BLaER1 treated with 17β-estradiol and CSF1 and Interleukin-3, amounts not matched to agents 10 nM and 100 nM (cell line): ENCODE data around the gene PAIP2.

Source experiments
- H3K27ac ChIP-seq, 11 experiments: shearing (Covaris generic); formaldehyde crosslinking; 2 replicates each; pipeline ENCODE4 v1.8.1; 2022
- H3K27me3 ChIP-seq, 11 experiments: shearing (Covaris generic); formaldehyde crosslinking; 2 replicates each; pipeline ENCODE4 v1.8.1; 2022
- H3K36me3 ChIP-seq, 11 experiments: shearing (Covaris generic); formaldehyde crosslinking; 2 replicates each; pipeline ENCODE4 v1.8.1; 2022
- H3K4me1 ChIP-seq, 10 experiments: shearing (Covaris generic); formaldehyde crosslinking; 2 replicates each; pipeline ENCODE4 v1.8.1; 2022
- H3K4me2 ChIP-seq, 11 experiments: shearing (Covaris generic); formaldehyde crosslinking; 2 replicates each; pipeline ENCODE4 v1.8.1; 2022
- H3K4me3 ChIP-seq, 10 experiments: shearing (Covaris generic); formaldehyde crosslinking; 2 replicates each; pipeline ENCODE4 v1.8.1; 2022
- H3K9ac ChIP-seq, 11 experiments: shearing (Covaris generic); formaldehyde crosslinking; 2 replicates each; pipeline ENCODE4 v1.8.1; 2022
- H3K9me3 ChIP-seq, 11 experiments: shearing (Covaris generic); formaldehyde crosslinking; replicated peaks in 1 of 11; 2 replicates each; pipeline ENCODE4 v1.8.1; 2022
- H4K20me1 ChIP-seq, 11 experiments: shearing (Covaris generic); formaldehyde crosslinking; 2 replicates each; pipeline ENCODE4 v1.8.1; 2022
- Cebpa-rat ChIP-seq, 11 experiments: shearing (Covaris generic); IDR thresholded peaks; 2 replicates each; pipeline ENCODE4 v1.8.1; 2022

Gene PAIP2

DNA sequence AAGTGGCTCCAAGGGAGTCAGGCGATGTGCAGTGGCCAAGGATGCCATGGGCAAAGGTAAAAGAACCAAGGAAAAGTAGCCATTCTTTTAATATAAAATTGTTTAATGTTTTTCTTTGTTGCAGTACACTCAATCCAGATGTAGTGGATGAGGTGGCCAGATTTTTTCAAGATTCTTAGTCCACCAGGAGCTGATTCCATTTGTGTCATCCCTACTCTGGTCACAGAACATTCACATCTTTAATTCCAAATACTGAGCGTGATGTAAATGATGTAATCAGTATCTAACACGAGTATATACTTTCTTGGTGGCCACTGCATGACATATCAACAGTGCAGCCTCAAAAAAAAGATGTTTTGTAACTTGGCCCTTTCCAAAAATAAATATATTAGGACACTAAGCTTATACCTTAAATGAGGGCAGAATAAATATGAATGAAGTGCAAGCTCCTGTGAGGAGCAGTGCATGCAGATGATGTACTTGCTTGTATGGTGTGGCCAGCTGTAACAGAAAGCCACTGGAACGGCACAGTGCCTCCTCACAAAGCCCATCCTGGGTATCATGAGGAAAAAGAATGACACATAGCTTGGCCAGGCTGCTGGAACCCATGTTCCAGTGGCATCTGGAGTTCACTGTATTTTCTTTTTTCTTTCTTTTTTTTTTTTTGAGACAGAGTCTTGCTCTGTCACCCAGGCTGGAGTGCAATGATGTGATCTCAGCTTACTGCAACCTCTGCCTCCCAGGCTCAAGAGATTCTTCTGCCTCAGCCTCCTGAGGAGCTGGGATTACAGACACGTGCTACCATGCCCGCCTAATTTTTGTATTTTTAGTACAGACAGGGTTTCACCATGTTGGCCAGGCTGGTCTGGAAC lies 68.7 kb downstream of the PAIP2 start:
- no peaks in the 10 kb centered on the region for H4K20me1 ChIP-seq
- H3K4me1 ChIP-seq: peaks cover 15 to 74% (median 33%) of the 10 kb centered on the region in 10 experiments
- H3K4me3 ChIP-seq: no peak overlapping the region
- no peak for TF ChIP-seq Cebpa-rat (IDR thresholded peaks at IDR 0.05)
- peaks cover 0 to 19% (median 7%) of the 10 kb centered on the region in 11 experiments; a peak in 6 of 22 replicates for H3K36me3 ChIP-seq
- H3K9me3 ChIP-seq: no peaks in the 10 kb centered on the region
- H3K4me2 ChIP-seq: no peak overlapping the region
- no peak overlapping the region for H3K27ac ChIP-seq
- no peak overlapping the region for H3K9ac ChIP-seq
- H3K27me3 ChIP-seq: no peaks in the 10 kb centered on the region

GRCh38 chr5:139410993-139411828 lies 69.6 kb downstream of the PAIP2 start:
- Histone ChIP-seq H3K4me3 (no peak overlapping the region), H3K4me2 (no peak overlapping the region), H3K27me3 (no peaks in the 10 kb centered on the region), H3K27ac (no peak overlapping the region), H3K9me3 (no peaks in the 10 kb centered on the region), H3K36me3 (peaks cover 0 to 19% (median 7%) of the 10 kb centered on the region in 11 experiments; a peak in 6 of 22 replicates), H3K4me1 (peaks cover 23 to 74% (median 42%) of the 10 kb centered on the region in 10 experiments), H4K20me1 (no peaks in the 10 kb centered on the region), H3K9ac (no peak overlapping the region)
- TF ChIP-seq Cebpa-rat (IDR thresholded peaks at IDR 0.05): no peak

GRCh38 chr5:139413153-139413552 lies 71.5 kb downstream of the PAIP2 start:
- Histone ChIP-seq H3K4me1 (peaks cover 37 to 75% (median 51%) of the 10 kb centered on the region in 10 experiments), H3K9ac (no peak overlapping the region), H3K4me3 (no peak overlapping the region), H3K27me3 (no peaks in the 10 kb centered on the region), H3K36me3 (peaks cover 0 to 22% (median 8%) of the 10 kb centered on the region in 11 experiments; a peak in 11 of 22 replicates), H3K9me3 (no peaks in the 10 kb centered on the region; a peak in 1 of 22 replicates), H3K27ac (no peak overlapping the region), H4K20me1 (no peaks in the 10 kb centered on the region), H3K4me2 (no peak overlapping the region; a peak in 1 of 22 replicates)
- no peak for TF ChIP-seq Cebpa-rat (IDR thresholded peaks at IDR 0.05)

DNA sequence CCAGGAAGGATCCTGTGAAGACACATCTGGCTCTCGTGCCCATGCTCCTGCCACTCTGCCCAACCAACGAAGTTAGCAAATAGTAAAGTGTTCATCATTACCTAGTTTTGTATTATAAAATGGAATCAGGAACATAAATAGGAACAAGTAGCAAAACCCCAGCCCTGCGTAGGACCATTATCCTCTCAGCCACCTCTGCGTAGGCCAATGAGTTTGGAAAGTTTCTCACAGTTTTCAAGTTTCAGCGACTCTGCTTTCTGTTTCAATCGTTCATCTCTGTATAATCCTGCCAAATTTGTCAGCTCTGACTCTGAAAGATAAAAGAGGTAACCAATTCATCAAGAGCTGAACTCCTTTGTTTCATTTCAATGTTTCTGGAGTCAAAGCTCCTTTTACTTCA lies 72.3 kb downstream of the PAIP2 start:
- Histone ChIP-seq H3K4me1 (peaks cover 46 to 75% (median 54%) of the 10 kb centered on the region in 10 experiments), H4K20me1 (no peaks in the 10 kb centered on the region), H3K4me3 (no peak overlapping the region)

DNA sequence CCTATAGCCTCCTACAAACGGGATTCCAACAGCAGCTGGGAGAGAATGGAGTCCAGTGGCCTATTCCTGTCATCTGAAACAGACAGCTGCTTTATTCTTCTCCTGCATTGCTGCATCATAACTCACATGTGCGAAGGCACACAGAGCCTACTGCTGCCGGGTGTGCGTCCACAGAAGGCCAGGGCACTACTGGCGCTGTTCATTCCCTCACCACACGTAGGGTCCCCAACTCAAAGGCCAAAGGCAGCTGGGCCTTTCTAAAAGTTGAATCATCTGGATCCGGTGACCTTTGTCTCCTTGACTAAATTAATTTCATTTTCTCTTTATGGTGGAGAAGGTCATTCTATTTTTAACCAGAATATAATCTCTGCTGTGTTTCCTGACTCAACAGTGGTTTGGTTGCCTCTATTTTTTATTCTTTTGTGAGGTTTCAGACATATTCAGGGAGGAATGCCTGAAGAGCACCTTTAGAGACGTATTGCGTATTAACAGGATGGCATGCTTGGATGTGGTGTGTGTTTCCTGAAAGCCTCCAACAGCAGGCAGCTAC lies 73.0 kb downstream of the PAIP2 start:
- no peak for TF ChIP-seq Cebpa-rat (IDR thresholded peaks at IDR 0.05)
- H3K4me2 ChIP-seq: peak overlapping the region in 10 of 11 experiments; percentile 35 to 86 (median 72); a peak in 20 of 22 replicates
- no peak overlapping the region for H3K4me3 ChIP-seq
- H3K4me1 ChIP-seq: peaks cover 53 to 76% (median 61%) of the 10 kb centered on the region in 10 experiments
- H3K9me3 ChIP-seq: no peaks in the 10 kb centered on the region; a peak in 1 of 22 replicates
- H3K9ac ChIP-seq: peak overlapping the region in 4 of 11 experiments; percentile 2 to 37 (median 26); a peak in 2 of 22 replicates
- H3K27me3 ChIP-seq: no peaks in the 10 kb centered on the region
- no peaks in the 10 kb centered on the region for H4K20me1 ChIP-seq
- peak overlapping the region in 7 of 11 experiments; percentile 5 to 62 (median 36); a peak in 10 of 22 replicates for H3K27ac ChIP-seq
- peaks cover 0 to 35% (median 11%) of the 10 kb centered on the region in 11 experiments; a peak in 12 of 22 replicates for H3K36me3 ChIP-seq

More for the DNA sequence above, 72.3 kb downstream of the PAIP2 start:
- peak overlapping the region in 2 of 11 experiments; percentile 36 to 52; a peak in 3 of 22 replicates for H3K27ac ChIP-seq
- TF ChIP-seq Cebpa-rat (IDR thresholded peaks at IDR 0.05): no peak
- H3K27me3 ChIP-seq: no peaks in the 10 kb centered on the region
- H3K4me2 ChIP-seq: peak overlapping the region in 8 of 11 experiments; percentile 66 to 86 (median 76); a peak in 11 of 22 replicates
- no peak overlapping the region for H3K9ac ChIP-seq
- no peaks in the 10 kb centered on the region; a peak in 1 of 22 replicates for H3K9me3 ChIP-seq
- peaks cover 0 to 30% (median 8%) of the 10 kb centered on the region in 11 experiments; a peak in 11 of 22 replicates for H3K36me3 ChIP-seq

DNA sequence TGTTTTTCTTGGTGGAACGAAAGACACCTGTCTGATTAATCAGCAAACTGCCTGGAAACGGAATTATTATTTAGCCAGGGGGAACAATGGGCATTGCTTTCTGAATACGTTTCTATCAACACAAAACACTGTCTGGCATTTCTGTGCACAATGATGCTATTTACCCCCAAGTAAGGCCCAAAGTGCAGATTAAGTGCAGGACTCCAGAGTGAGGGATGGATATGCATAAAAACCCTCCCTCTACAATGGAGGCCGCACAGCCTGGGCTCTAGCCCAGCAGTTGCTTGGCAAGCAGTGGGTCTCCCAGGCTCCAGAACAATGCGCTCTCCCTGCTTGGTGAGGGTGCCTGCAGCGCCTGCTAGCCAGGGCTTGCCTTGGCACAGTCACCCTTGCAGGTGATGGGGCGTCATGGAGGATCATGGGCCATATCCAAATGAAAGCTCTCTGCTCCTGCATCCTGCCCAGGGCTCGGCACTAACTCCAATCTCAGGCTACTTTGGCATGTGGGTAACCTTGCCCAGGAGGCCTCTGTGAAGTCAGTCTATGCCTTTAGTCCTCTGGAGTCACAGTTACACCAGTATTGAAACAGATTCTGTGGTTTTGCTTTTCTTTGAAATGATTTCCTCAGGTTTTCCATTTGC lies 73.7 kb downstream of the PAIP2 start:
- no peaks in the 10 kb centered on the region for H3K27me3 ChIP-seq
- no peaks in the 10 kb centered on the region for H4K20me1 ChIP-seq
- H3K9me3 ChIP-seq: no peaks in the 10 kb centered on the region; a peak in 1 of 22 replicates
- H3K4me1 ChIP-seq: peaks cover 53 to 80% (median 66%) of the 10 kb centered on the region in 10 experiments
- H3K36me3 ChIP-seq: peaks cover 0 to 39% (median 12%) of the 10 kb centered on the region in 11 experiments; a peak in 12 of 22 replicates
- H3K4me3 ChIP-seq: no peak overlapping the region
- H3K4me2 ChIP-seq: peak overlapping the region; percentile 27 to 86 (median 69); a peak in 21 of 22 replicates
- peak overlapping the region in 8 of 11 experiments; percentile 11 to 62 (median 34); a peak in 11 of 22 replicates for H3K27ac ChIP-seq
- H3K9ac ChIP-seq: peak overlapping the region in 3 of 11 experiments; percentile 18 to 36 (median 36); a peak in 5 of 22 replicates
- TF ChIP-seq Cebpa-rat (IDR thresholded peaks at IDR 0.05): no peak

DNA sequence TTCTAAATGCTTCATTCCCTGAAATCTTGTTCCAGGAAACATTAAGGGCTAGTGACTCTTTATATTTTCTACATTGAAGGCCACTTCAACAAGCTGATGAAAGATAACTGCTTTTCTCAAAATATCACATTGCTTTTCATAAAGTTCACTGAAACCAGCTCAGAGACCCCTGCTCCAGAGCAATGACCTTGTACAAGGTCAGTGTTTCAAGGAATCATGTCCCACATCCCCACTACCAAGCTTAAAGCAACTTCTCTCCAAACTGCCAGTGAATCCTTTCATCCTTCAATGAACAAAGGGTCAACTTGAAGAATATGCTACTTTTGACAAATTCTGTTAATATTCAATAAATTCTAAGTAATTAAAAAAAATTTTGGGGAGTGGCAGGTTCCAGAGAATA lies 74.2 kb downstream of the PAIP2 start:
- Histone ChIP-seq H3K36me3 (peaks cover 0 to 42% (median 15%) of the 10 kb centered on the region in 11 experiments; a peak in 16 of 22 replicates), H3K4me1 (peaks cover 53 to 82% (median 66%) of the 10 kb centered on the region in 10 experiments), H3K9ac (peak overlapping the region in 3 of 11 experiments; percentile 4 to 36 (median 36); a peak in 5 of 22 replicates), H3K27ac (peak overlapping the region in 8 of 11 experiments; percentile 13 to 62 (median 34); a peak in 11 of 22 replicates), H3K27me3 (no peaks in the 10 kb centered on the region), H4K20me1 (no peaks in the 10 kb centered on the region), H3K9me3 (no peaks in the 10 kb centered on the region; a peak in 1 of 22 replicates), H3K4me3 (no peak overlapping the region), H3K4me2 (peak overlapping the region; percentile 27 to 86 (median 69); a peak in 21 of 22 replicates)
- no peak for TF ChIP-seq Cebpa-rat (IDR thresholded peaks at IDR 0.05)

DNA sequence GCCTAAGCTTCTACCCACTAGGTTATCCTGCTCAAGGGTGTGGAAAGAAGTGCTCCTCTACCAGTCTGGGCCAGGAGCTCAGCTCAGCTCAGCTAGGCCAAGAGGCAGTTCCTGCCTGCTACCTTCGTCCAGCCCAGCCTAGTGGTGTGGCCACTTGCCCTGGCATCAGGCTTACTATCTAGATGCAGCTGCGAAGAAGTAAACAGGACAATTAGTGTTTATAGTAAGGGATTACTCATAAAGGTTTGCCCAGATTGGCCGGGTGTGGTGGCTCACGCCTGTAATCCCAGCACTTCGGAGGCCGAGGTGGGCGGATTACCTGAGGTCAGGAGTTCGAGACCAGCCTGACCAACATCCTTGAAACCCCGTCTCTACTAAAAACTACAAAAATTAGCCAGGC lies 75.0 kb downstream of the PAIP2 start:
- peak overlapping the region; percentile 27 to 86 (median 69) for H3K4me2 ChIP-seq
- peak overlapping the region in 2 of 11 experiments; percentile 4 to 9; a peak in 1 of 22 replicates for H3K9ac ChIP-seq
- no peaks in the 10 kb centered on the region for H3K27me3 ChIP-seq
- TF ChIP-seq Cebpa-rat (IDR thresholded peaks at IDR 0.05): no peak
- H3K4me1 ChIP-seq: peaks cover 53 to 80% (median 66%) of the 10 kb centered on the region in 10 experiments
- peak overlapping the region in 7 of 11 experiments; percentile 28 to 62 (median 45); a peak in 14 of 22 replicates for H3K27ac ChIP-seq
- no peaks in the 10 kb centered on the region; a peak in 1 of 22 replicates for H3K9me3 ChIP-seq
- H3K36me3 ChIP-seq: peaks cover 0 to 50% (median 16%) of the 10 kb centered on the region in 11 experiments; a peak in 16 of 22 replicates
- H4K20me1 ChIP-seq: no peaks in the 10 kb centered on the region
- H3K4me3 ChIP-seq: no peak overlapping the region
